Measurements from ENCODE around the gene NHP2. TPM values are rescaled to one million over a fixed set of nuclear protein-coding genes. Genes with fewer than 3 reads are reported as not detected.

Gene NHP2
- total and polyA plus RNA-seq, 3 donors from 2014 or later: 105 to 208 (median 132) TPM

DNA sequence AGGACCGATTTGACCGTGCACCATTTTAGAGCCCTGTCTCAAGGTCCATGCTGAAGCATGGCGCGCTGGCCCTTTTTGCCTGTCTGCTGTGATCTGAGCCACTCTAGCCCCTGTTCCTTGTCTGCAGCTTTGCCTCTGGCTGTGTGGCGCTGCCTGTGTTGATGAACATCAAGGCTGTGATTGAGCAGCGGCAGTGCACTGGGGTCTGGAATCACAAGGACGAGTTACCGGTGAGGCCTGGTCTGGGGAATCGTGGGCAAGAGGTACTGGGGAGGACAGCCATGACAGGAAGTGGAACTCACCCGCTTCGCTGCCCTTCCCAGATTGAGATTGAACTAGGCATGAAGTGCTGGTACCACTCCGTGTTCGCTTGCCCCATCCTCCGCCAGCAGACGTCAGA is 6.3 kb downstream of the NHP2 start:
- Histone ChIP-seq H3K9me3 (no peaks in the 10 kb centered on the region), H3K36me3 (ENCODE audit: low read depth, missing control alignments) (no peaks in the 10 kb centered on the region), H3K4me3 (no peak overlapping the region), H3K4me1 (peaks cover 11% of the 10 kb centered on the region), H3K27me3 (no peaks in the 10 kb centered on the region), H3K27ac (no peak overlapping the region)
- no peak for TF ChIP-seq POLR2A (IDR thresholded peaks at IDR 0.05)
- TF ChIP-seq, protein P1, sequence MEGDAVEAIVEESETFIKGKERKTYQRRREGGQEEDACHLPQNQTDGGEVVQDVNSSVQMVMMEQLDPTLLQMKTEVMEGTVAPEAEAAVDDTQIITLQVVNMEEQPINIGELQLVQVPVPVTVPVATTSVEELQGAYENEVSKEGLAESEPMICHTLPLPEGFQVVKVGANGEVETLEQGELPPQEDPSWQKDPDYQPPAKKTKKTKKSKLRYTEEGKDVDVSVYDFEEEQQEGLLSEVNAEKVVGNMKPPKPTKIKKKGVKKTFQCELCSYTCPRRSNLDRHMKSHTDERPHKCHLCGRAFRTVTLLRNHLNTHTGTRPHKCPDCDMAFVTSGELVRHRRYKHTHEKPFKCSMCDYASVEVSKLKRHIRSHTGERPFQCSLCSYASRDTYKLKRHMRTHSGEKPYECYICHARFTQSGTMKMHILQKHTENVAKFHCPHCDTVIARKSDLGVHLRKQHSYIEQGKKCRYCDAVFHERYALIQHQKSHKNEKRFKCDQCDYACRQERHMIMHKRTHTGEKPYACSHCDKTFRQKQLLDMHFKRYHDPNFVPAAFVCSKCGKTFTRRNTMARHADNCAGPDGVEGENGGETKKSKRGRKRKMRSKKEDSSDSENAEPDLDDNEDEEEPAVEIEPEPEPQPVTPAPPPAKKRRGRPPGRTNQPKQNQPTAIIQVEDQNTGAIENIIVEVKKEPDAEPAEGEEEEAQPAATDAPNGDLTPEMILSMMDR (IDR thresholded peaks at IDR 0.05): no peak
- intact Hi-C loops (cut with DNase I; ENCODE audit: low total_unique reads): no loop called here
- no peak for DNase-seq
- WGBS, 2 donors: 83 to 85% methylated on average over 14 to 15 of the region's 15 CpGs

DNA sequence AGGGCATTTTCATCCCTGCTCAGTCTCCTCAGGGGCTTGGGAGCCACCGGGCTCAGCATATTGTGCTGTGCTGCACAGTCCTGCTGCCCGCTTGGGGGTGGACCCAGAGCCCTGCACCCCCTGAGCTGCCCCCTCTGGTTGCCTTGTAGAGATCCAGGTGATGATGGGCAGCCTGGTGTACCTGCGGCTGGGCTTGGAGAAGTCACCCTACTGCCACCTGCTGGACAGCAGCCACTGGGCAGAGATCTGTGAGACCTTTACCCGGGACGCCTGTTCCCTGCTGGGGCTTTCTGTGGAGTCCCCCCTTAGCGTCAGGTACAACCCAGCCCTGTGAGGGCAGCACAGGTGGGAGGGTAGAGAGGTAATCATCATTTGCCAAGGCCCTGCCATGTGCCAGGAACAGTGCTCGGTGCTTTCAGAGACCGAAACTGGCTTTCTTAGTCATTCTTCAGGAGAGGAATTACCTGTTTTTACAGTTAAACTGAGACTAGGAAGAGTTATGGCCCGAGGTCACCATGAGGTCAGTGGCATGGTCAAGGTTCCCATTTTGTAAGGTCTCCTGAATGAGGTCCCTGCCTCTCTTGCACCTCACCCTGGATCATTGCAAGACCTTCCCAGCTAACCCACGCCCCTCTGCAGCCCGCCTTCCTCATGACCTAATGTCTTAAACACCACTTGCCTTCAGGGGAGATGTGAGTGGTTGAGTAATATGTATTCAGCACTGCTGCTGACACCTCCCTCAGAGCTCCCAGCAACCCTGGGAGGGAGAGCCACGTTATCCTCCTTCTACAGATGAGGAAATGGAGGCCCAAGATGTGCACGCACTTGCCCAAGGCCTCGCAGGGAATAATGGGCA is 7.5 kb downstream of the NHP2 start:
- no peaks in the 10 kb centered on the region for H3K9me3 ChIP-seq
- peaks cover 9% of the 10 kb centered on the region for H3K4me1 ChIP-seq
- peak; percentile 75 for DNase-seq
- 65 to 75% methylated on average over 9 to 14 of the region's 14 CpGs for WGBS, 2 donors
- intact Hi-C loops (cut with DNase I; ENCODE audit: low total_unique reads): no loop called here
- H3K27ac ChIP-seq: no peak overlapping the region
- H3K36me3 ChIP-seq (ENCODE audit: low read depth, missing control alignments): no peaks in the 10 kb centered on the region
- H3K27me3 ChIP-seq: no peaks in the 10 kb centered on the region
- no peak overlapping the region for H3K4me3 ChIP-seq
- TF ChIP-seq, protein P1 (IDR thresholded peaks at IDR 0.05): peak in 2 of 3 experiments; percentile 43 to 52
- TF ChIP-seq POLR2A (IDR thresholded peaks at IDR 0.05): no peak

DNA sequence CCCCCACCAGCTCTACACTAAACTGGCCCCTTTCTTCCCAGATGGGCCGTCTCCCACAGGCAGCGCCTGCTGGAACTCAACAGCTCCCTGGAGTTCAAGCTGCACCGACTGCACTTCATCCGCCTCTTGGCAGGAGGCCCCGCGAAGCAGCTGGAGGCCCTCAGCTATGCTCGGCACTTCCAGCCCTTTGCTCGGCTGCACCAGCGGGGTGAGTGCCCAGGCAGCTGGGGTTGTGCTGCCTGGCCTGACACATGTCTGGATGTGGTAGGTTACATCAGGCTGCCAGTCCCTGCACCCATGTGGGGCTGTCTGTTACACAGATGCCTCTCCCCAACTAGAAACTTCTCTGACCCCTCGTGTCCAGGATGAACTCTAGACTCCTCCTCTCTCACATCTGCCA is 9.8 kb downstream of the NHP2 start:
- H3K4me3 ChIP-seq: no peak overlapping the region
- intact Hi-C loops (cut with DNase I; ENCODE audit: low total_unique reads): no loop called here
- DNase-seq: peak; percentile 60
- H3K4me1 ChIP-seq: peaks cover 9% of the 10 kb centered on the region
- no peaks in the 10 kb centered on the region for H3K27me3 ChIP-seq
- 41 to 73% methylated on average over 8 to 10 of the region's 10 CpGs for WGBS, 2 donors
- no peaks in the 10 kb centered on the region for H3K36me3 ChIP-seq (ENCODE audit: low read depth, missing control alignments)
- TF ChIP-seq, protein P1 (IDR thresholded peaks at IDR 0.05): no peak
- TF ChIP-seq POLR2A (IDR thresholded peaks at IDR 0.05): no peak
- H3K9me3 ChIP-seq: no peaks in the 10 kb centered on the region
- H3K27ac ChIP-seq: no peak overlapping the region

DNA sequence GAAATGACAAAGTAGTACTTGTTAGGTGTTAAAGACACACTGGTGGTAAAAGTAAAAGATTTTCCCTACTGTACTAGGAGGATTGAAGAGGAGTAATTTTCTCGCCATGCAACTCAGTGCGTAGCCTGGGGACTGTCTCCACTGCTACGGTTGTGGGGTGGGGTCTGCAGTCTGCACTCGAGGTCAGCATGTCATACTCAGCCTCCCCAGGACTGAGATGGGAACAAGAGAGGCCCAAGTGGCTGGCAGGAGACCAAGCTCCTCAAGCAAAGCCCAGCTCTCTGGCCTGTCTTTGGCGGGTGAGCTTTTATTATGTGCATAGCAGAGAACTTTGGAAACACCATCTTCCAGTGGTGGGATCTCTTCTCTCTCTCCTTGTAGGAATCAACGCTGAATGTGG is 10.4 kb downstream of the NHP2 start:
- TF ChIP-seq, protein P1 (IDR thresholded peaks at IDR 0.05): no peak
- no peak for TF ChIP-seq POLR2A (IDR thresholded peaks at IDR 0.05)
- H3K27me3 ChIP-seq: no peaks in the 10 kb centered on the region
- DNase-seq: no peak
- H3K36me3 ChIP-seq (ENCODE audit: low read depth, missing control alignments): no peaks in the 10 kb centered on the region
- no peaks in the 10 kb centered on the region for H3K9me3 ChIP-seq
- intact Hi-C loops (cut with DNase I; ENCODE audit: low total_unique reads): no loop called here
- H3K4me1 ChIP-seq: peaks cover 9% of the 10 kb centered on the region
- WGBS, 2 donors: 67 to 70% methylated on average over 5 to 6 of the region's 6 CpGs
- H3K4me3 ChIP-seq: no peak overlapping the region
- no peak overlapping the region for H3K27ac ChIP-seq

GRCh38 chr5:178142642-178143041 is 11.0 kb downstream of the NHP2 start:
- intact Hi-C loops (cut with DNase I; ENCODE audit: low total_unique reads): no loop called here
- TF ChIP-seq POLR2A (IDR thresholded peaks at IDR 0.05): no peak
- TF ChIP-seq, protein P1 (IDR thresholded peaks at IDR 0.05): no peak
- no peaks in the 10 kb centered on the region for H3K36me3 ChIP-seq (ENCODE audit: low read depth, missing control alignments)
- H3K4me3 ChIP-seq: no peak overlapping the region
- H3K27me3 ChIP-seq: no peaks in the 10 kb centered on the region
- no peak overlapping the region for H3K27ac ChIP-seq
- DNase-seq: no peak
- 89 to 96% methylated on average over 16 to 20 of the region's 20 CpGs for WGBS, 2 donors
- no peaks in the 10 kb centered on the region for H3K9me3 ChIP-seq
- peaks cover 9% of the 10 kb centered on the region for H3K4me1 ChIP-seq
